H1 (cell line): ENCODE results near the gene MYADM. TPM values are rescaled to one million over a fixed set of nuclear protein-coding genes. Genes with fewer than 3 reads are reported as not detected.

Experiments used
- BACH1 ChIP-seq: IDR thresholded peaks from 2 replicates; pipeline ENCODE4 v1.6.1; 2012; ENCODE audit warnings: low read length, improper control_type of control experiment
- CREB1 ChIP-seq: IDR thresholded peaks from 2 replicates; pipeline ENCODE4 v1.6.1; 2012; ENCODE audit warnings: inconsistent platforms
- HDAC2 ChIP-seq, 2 experiments: fragments of 300-600 bp in 1 of 2; sonication (generic) in 1 of 2; IDR thresholded peaks; 2 replicates each; pipeline ENCODE4 v1.6.1; 2011 to 2012; ENCODE audit warnings: low read depth in 2 of 2, low read length in 2 of 2, mild to moderate bottlenecking in 2 of 2, moderate library complexity in 2 of 2, borderline replicate concordance in 1 of 2, inconsistent platforms in 1 of 2
- KDM4A ChIP-seq: IDR thresholded peaks from one replicate; pipeline ENCODE4 v1.7.1; 2012; ENCODE audit warnings: low read depth, mild to moderate bottlenecking, moderate library complexity, low read length, inconsistent platforms; ENCODE audit not compliant: severe bottlenecking
- KDM5A ChIP-seq: fragments of 200-600 bp; IDR thresholded peaks from 2 replicates; pipeline ENCODE4 v1.7.1; 2012; ENCODE audit warnings: mild to moderate bottlenecking, low read length, inconsistent platforms, mixed read lengths
- PHF8 ChIP-seq: fragments of 200-600 bp; sonication (generic); conservative IDR thresholded peaks from 2 replicates; pipeline ENCODE4 v1.7.1; 2012; ENCODE audit warnings: low read depth, mild to moderate bottlenecking, inconsistent platforms, low read length, moderate library complexity
- RNF2 ChIP-seq: fragments of 200-900, 300-1000 bp; sonication (generic); IDR thresholded peaks from 2 replicates; pipeline ENCODE4 v1.7.1; 2016; ENCODE audit warnings: borderline replicate concordance, low read depth, mild to moderate bottlenecking, antibody characterized with exemption, low read length; ENCODE audit not compliant: poor library complexity, severe bottlenecking; ENCODE audit errors: missing control alignments
- RXRA ChIP-seq: IDR thresholded peaks from 2 replicates; pipeline ENCODE4 v1.6.1; 2011; ENCODE audit warnings: low read depth, mild to moderate bottlenecking, low read length, moderate library complexity; ENCODE audit not compliant: insufficient read depth
- SIRT6 ChIP-seq: IDR thresholded peaks from one replicate; pipeline ENCODE4 v1.7.1; 2012; ENCODE audit warnings: low read length, inconsistent platforms
- SIX5 ChIP-seq: IDR thresholded peaks from 2 replicates; pipeline ENCODE4 v1.6.1; 2011; ENCODE audit warnings: mild to moderate bottlenecking, low read depth, low read length
- SP1 ChIP-seq: IDR thresholded peaks from 2 replicates; pipeline ENCODE4 v1.6.1; 2011; ENCODE audit warnings: low read depth, low read length
- TAF7 ChIP-seq: optimal IDR thresholded peaks from 2 replicates; pipeline ENCODE3; 2011; ENCODE audit warnings: low read depth, mild to moderate bottlenecking, inconsistent platforms, low read length, moderate library complexity, borderline replicate concordance
- TEAD4 ChIP-seq: IDR thresholded peaks from 2 replicates; pipeline ENCODE4 v1.6.1; 2012; ENCODE audit warnings: low read depth, low read length, inconsistent platforms, mixed read lengths
- polyA plus RNA-seq, 7 experiments: library from polyadenylated mRNA; depleted of rRNA in 3 of 7; stranded (reverse) in 5 of 7; unstranded in 2 of 7; fragments of >200 nt in 5 of 7; fragments of 200-250 nt in 2 of 7; gene quantifications; 1 replicate in 5 of 7; 2 replicates in 1 of 7; 4 replicates in 1 of 7; pipeline versions ENCODE4 v1.2.1 to v1.2.3, GENCODE V29; 2011 to 2013; ENCODE audit warnings: missing spikeins in 2 of 7, mixed read lengths in 2 of 7
- total RNA-seq: library from RNA; stranded (reverse); fragmentation: NEBNext Ultra II Directional; extraction: Animal tissue kit (Norgen Biotek cat#: 25700); gene quantifications from 2 replicates; pipeline ENCODE4 v1.2.1, GENCODE V29; 2021
- TF ChIP-seq, protein P1 (sequence below): IDR thresholded peaks from 2 replicates; pipeline ENCODE4 v1.6.1; 2011; ENCODE audit warnings: low read depth, mild to moderate bottlenecking, low read length; ENCODE audit not compliant: insufficient read depth
- TF ChIP-seq, protein P2 (sequence below): IDR thresholded peaks from 2 replicates; pipeline ENCODE4 v1.6.1; 2012; ENCODE audit warnings: inconsistent platforms
- TF ChIP-seq, protein P3 (sequence below): IDR thresholded peaks from 2 replicates; pipeline ENCODE4 v1.6.1; 2012; ENCODE audit warnings: low read length, inconsistent platforms

Gene MYADM
- total and polyA plus RNA-seq, 2 of the 8 experiments (the other 6 are each of a cell fraction or from before 2014, with no cell fraction given): 70.1 to 74.2 TPM

DNA sequence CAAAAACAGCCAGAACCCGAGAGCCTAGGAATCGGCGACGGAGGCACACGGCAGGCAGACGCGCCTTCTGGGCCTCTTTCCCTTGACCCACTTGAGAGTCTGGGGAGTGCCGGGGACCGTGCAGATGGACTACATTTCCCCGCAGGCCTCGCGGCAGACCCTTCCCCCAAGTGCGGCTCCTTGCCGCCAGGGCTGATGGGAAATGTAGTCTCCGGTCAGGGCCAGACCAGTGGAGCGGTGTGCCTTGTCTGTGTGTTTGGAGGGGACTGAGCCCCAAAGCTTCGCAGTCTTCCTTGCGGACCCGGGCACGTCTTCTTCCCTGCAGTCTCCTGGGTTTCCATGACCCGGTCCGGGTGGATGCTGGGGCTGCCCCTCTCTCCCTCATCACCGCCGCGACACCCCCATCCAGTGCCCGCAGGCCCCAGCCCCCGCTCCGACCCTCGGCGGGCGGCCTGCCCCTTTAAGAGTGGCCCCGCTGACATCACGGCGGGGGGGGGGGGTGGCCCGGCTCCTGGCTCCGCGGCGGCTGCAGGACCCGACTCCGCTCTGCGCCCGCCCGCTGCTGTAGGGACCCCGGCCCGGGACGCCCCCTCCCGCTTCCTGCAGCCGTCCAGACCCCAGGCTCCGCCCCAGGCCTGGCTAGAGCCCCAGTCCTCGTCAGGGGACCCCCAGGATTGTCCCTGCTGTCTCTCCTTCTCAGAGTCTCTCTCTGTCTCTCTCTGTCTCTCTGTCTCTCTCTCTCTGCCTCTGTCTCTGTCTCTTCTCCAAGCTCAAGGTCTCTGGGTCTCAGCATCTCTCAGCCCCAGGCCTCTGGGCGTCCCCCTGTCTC, 40.6 kb downstream of the MYADM start (continued):
- TF ChIP-seq, protein P1, sequence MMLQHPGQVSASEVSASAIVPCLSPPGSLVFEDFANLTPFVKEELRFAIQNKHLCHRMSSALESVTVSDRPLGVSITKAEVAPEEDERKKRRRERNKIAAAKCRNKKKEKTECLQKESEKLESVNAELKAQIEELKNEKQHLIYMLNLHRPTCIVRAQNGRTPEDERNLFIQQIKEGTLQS: 0 out of 2 replicates have a peak, but pooled peaks have one; percentile 12
- no peak for TF ChIP-seq SIRT6
- no peak for TF ChIP-seq HDAC2 (IDR thresholded peaks at IDR 0.05; ENCODE audit: borderline replicate concordance in 1 of 2, low read depth in 2 of 2, low read length in 2 of 2)
- TF ChIP-seq PHF8: no peak
- 0 out of 2 replicates have a peak, but pooled peaks have one; percentile 39 for TF ChIP-seq SP1
- peak; percentile 41; the same call in 1 of the 2 replicates for TF ChIP-seq CREB1
- no peak for TF ChIP-seq TEAD4
- peak; percentile 97 for TF ChIP-seq SIX5
- no peak for TF ChIP-seq BACH1
- no peak for TF ChIP-seq TAF7
- TF ChIP-seq, protein P2, sequence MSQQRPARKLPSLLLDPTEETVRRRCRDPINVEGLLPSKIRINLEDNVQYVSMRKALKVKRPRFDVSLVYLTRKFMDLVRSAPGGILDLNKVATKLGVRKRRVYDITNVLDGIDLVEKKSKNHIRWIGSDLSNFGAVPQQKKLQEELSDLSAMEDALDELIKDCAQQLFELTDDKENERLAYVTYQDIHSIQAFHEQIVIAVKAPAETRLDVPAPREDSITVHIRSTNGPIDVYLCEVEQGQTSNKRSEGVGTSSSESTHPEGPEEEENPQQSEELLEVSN: 0 out of 2 replicates have a peak, but pooled peaks have one; percentile 12
- TF ChIP-seq, protein P3, sequence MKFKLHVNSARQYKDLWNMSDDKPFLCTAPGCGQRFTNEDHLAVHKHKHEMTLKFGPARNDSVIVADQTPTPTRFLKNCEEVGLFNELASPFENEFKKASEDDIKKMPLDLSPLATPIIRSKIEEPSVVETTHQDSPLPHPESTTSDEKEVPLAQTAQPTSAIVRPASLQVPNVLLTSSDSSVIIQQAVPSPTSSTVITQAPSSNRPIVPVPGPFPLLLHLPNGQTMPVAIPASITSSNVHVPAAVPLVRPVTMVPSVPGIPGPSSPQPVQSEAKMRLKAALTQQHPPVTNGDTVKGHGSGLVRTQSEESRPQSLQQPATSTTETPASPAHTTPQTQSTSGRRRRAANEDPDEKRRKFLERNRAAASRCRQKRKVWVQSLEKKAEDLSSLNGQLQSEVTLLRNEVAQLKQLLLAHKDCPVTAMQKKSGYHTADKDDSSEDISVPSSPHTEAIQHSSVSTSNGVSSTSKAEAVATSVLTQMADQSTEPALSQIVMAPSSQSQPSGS: no peak
- no peak for TF ChIP-seq KDM5A
- no peak for TF ChIP-seq RNF2
- TF ChIP-seq RXRA: no peak
- TF ChIP-seq KDM4A: peak; percentile 62
